Activated gamma-delta T cell treated with Interleukin-2 at 50 U/mL for 16 hours (primary cell): ENCODE measurements around the gene RNF213.

Experiments used
- DNase-seq: peaks from one replicate; pipeline ENCODE4 v3.0.0-alpha.2; 2020

The RNF213 gene

GRCh38 chr17:80422981-80423380 lies 162.3 kb downstream of the RNF213 start:
- DNase-seq, result no peak

- DNase-seq, result no peak
Observed at GRCh38 chr17:80423536-80424225, 163.0 kb downstream of the RNF213 start.

- no peak for DNase-seq
Observed at GRCh38 chr17:80424261-80424660, 163.6 kb downstream of the RNF213 start.

GRCh38 chr17:80424878-80425765 lies 164.5 kb downstream of the RNF213 start:
- DNase-seq, result no peak

DNA sequence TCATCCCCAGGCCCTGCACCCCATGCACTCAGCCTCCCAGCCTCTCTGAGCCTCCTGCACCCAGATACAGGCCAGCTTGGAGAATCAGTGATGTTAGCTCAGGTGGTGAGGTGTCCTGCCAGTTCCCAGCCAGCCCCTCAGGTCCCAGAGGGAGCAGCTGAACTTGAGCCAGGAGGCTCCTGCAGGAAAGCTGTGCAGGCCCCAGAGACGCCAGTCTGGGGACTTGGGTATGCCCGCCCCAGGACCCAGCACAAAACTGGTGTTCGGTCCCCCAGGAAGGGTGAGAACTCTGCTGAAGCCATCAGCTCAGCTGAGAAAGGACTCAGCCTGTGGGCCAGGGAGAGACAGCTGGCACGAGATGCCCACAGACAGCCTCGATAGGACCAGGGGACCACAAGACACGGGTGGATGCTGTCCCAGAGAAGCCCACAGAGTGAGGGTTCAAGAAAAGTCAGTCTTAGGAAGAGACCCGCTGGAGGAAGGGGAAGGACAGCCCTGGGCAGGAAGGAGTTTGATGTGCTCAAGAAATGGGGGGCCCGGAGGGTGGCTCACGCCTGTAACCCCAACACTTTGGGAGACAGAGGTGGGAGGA lies 165.3 kb downstream of the RNF213 start:
- no peak for DNase-seq

- DNase-seq, result peak; percentile 85
Observed at GRCh38 chr17:80426671-80427326, 166.1 kb downstream of the RNF213 start.

- DNase-seq, result no peak
Observed at GRCh38 chr17:80427366-80428282, 167.0 kb downstream of the RNF213 start.

DNA sequence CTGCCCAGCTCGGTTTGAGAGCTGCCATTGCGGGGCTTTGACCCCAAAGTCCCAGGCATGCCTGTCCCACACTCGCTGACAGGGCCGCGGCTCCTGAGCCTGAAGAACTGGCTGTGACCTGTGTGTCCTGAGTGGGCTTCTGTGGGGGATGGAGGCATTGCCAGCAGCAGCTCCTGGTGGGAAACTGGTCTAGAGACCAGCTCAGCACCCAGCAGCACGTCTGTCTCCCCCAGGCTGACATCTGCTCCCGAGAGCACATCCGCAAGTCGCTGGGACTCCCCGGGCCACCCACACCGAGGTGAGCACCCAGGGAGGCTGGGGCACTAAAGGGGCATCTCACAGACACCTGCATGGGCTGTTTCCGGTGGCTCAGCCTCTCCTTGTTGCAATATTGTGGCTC lies 167.7 kb downstream of the RNF213 start:
- no peak for DNase-seq

DNA sequence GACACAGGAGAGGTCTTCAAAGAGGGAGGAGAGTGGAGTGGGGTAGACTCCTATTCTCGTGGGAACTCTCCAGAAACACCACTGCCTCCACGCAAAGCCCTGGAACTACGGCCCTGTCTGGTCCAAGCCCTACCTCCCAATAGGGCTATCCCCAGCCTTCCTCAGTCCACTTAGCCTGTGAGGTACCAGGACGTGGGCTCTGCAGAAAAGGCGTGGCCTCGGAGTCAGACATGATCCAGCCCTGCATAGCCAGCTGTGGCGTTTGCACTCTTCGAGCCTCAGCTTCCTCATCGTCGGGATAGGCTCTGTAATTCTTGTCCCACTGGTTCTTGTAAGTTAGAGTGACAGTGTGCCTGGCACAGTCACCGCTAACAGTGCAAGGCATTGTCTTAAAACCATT lies 168.1 kb downstream of the RNF213 start:
- no peak for DNase-seq

GRCh38 chr17:80429356-80430275 lies 169.0 kb downstream of the RNF213 start:
- DNase-seq, result no peak

DNA sequence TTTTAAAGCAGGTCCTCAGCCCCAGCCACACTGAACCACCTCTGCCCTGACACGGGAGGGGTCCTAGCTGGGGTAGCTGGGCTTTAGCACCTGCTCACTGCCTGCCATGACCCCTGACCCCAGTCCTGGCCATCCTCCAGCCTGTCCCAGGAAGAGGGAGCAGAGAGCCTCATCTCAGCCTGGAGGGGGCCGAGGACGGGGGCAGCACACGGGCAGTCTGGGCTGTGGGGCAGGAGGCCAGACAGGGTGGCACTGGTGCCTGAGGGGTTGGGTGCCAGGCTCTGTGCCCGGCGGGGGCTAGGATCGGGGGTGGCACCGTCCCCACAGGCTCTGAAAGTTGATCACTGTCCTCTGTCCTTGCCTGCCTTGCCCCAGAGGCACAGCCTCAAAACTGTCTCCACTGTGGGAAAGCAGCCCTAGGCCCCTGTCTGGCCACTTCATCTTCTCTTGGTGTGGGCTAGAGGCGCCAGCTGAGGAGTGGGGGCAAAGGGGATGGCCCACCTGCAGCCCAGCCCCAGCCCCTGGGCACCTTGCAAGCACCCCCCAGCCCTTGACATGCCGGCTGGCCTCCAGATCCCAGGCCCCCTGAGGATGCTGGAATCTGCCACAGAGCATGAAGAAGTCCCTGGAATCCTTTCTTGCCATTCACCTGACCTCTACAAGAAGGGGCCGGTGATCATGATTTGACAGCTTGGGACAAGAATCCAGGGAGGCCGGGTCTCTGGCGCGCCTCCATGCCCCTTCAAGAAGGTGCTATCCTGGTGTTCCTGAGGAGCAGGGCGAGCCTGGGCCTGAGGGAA lies 170.0 kb downstream of the RNF213 start:
- no peak for DNase-seq

- DNase-seq, result no peak
Observed at GRCh38 chr17:80431246-80432195, 170.9 kb downstream of the RNF213 start.

GRCh38 chr17:80432350-80432955 lies 171.8 kb downstream of the RNF213 start:
- no peak for DNase-seq

- no peak for DNase-seq
Observed at GRCh38 chr17:80432961-80433550, 172.4 kb downstream of the RNF213 start.

DNA sequence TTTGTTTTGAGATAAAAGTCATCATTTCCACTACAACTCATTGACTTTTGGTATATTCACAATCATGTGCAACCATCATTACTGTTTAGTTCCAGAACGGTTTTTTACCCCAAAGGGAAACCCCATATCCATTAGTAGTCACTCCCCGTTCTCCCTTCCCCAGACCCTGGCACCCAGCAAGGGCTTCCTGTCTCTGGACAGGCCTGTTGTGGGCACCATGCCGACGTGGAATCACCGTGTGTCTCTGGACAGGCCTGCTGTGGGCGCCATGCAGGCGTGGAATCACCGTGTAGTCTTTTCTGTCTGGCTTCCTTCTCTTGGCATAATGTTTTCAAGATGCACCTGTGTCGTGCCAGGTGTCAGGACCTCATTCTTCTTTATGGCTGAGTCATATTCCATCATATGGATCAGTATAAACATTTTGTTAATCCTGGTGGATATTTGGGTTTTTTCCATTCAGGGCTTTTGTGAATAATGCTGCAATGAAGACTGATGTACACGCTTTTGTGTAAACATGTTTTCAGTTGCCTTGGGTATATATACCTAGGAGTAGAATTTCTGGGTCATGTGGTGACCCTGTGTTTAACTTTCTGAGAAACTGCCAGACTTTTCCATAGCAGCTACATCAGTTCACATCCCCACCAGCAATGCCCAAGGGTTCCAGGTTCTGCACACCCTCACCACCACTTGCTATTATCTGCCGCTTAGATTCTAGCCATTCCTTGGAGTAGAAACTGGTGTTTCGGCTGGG lies 173.4 kb downstream of the RNF213 start:
- DNase-seq, result no peak

DNA sequence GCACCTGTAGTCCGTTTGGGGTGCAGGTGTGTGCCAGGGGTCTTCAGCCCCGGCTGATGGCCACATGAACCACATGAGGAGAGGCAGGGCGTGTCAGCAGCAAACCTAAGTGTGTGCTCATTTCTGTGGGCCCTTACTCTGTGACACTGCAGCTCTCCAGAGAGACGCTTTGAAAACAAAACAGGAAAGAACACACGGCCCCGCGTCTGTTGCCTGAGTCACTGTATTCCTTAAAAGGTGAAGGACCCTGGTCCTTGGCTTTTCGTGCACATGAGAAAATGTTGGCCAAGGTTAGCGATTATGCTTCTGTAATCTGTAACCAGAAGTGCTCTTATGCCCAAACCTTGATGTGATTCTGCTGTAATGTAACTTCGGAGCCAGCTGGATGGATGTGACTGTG lies 176.9 kb downstream of the RNF213 start:
- no peak for DNase-seq

DNA sequence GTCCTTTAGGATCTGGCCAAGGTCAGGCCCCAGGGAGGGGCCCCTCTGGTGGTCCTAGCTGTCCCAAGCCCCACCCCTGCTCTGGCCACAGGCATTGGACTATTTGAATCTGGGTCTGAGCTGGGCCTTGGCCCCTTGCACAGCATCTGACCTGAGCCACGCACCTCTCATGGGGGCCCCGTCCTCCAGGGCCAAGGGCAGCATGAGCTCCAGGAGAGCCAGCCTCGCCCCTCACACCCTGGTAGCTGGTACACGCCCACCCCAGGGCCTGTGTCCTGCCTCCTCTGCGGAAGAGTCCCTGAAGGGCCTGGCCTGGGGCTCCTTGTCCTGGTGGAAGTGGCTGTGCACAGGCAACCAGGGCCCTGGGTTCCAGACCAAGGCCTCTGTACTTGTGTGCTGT lies 178.2 kb downstream of the RNF213 start:
- no peak for DNase-seq
